ENCODE data around the gene USP26.
"Not testable (repeated sequence)": the region's sequence is repeated elsewhere in the genome, so short reads cannot be mapped to it uniquely, and the experiment has no call there.

Gene USP26

GRCh38 chrX:133085785-133086184 is 11.1 kb downstream of the USP26 start:
- H3F3A ChIP-seq (ENCODE audit: insufficient read depth, low read length) = no peaks in the 10 kb centered on the region
- H4K20me1 ChIP-seq (ENCODE audit: insufficient read depth, low read length) = no peaks in the 10 kb centered on the region
- no peak overlapping the region for H3K4me2 ChIP-seq (ENCODE audit: low read length)
- no peaks in the 10 kb centered on the region for H3K9me2 ChIP-seq (ENCODE audit: low read depth, low read length)
- H3K4me1 ChIP-seq (ENCODE audit: insufficient read depth, low read length, severe bottlenecking) = no peaks in the 10 kb centered on the region
- no peaks in the 10 kb centered on the region for H3K9me3 ChIP-seq (ENCODE audit: low read length)
- H3K9ac ChIP-seq (ENCODE audit: low read length) = no peak overlapping the region
- H3K79me2 ChIP-seq (ENCODE audit: insufficient read depth, low read length) = no peaks in the 10 kb centered on the region
- no peak overlapping the region for H3K27ac ChIP-seq (ENCODE audit: low read depth, low read length, poor library complexity, severe bottlenecking)
- TF ChIP-seq EZH2 (IDR thresholded peaks at IDR 0.05; ENCODE audit: borderline replicate concordance, low read length) (no peak), CTCF (IDR thresholded peaks at IDR 0.05; ENCODE audit: low read length) (no peak)
- no peaks in the 10 kb centered on the region for H3K36me3 ChIP-seq (ENCODE audit: insufficient read depth, low read length)
- no peaks in the 10 kb centered on the region for H3K27me3 ChIP-seq (ENCODE audit: insufficient read depth, low read length)
- H2AFZ ChIP-seq (ENCODE audit: low read length) = no peak overlapping the region
- H3K4me3 ChIP-seq (ENCODE audit: low read depth, low read length, poor library complexity, severe bottlenecking) = no peak overlapping the region

- not testable (repeated sequence) for H3K79me2 ChIP-seq (ENCODE audit: insufficient read depth, low read length); H3K4me2 ChIP-seq (ENCODE audit: low read length); H3K9ac ChIP-seq (ENCODE audit: low read length); H3K9me3 ChIP-seq (ENCODE audit: low read length); H3K27ac ChIP-seq (ENCODE audit: low read depth, low read length, poor library complexity, severe bottlenecking); H3K4me1 ChIP-seq (ENCODE audit: insufficient read depth, low read length, severe bottlenecking); H2AFZ ChIP-seq (ENCODE audit: low read length); H3K36me3 ChIP-seq (ENCODE audit: insufficient read depth, low read length); H3K4me3 ChIP-seq (ENCODE audit: low read depth, low read length, poor library complexity, severe bottlenecking); H3K27me3 ChIP-seq (ENCODE audit: insufficient read depth, low read length); H4K20me1 ChIP-seq (ENCODE audit: insufficient read depth, low read length); H3K9me2 ChIP-seq (ENCODE audit: low read depth, low read length); H3F3A ChIP-seq (ENCODE audit: insufficient read depth, low read length)
These were observed 11.9 kb downstream of the USP26 start for GRCh38 chrX:133085056-133085455.

- Histone ChIP-seq H3K9me2 (ENCODE audit: low read depth, low read length) (no peaks in the 10 kb centered on the region), H3K27me3 (ENCODE audit: insufficient read depth, low read length) (no peaks in the 10 kb centered on the region), H3K9ac (ENCODE audit: low read length) (no peak overlapping the region), H2AFZ (ENCODE audit: low read length) (no peak overlapping the region), H3K36me3 (ENCODE audit: insufficient read depth, low read length) (no peaks in the 10 kb centered on the region), H3K27ac (ENCODE audit: low read depth, low read length, poor library complexity, severe bottlenecking) (no peak overlapping the region), H3K79me2 (ENCODE audit: insufficient read depth, low read length) (no peaks in the 10 kb centered on the region), H3K4me1 (ENCODE audit: insufficient read depth, low read length, severe bottlenecking) (no peaks in the 10 kb centered on the region), H3F3A (ENCODE audit: insufficient read depth, low read length) (no peaks in the 10 kb centered on the region), H3K9me3 (ENCODE audit: low read length) (no peaks in the 10 kb centered on the region), H3K4me3 (ENCODE audit: low read depth, low read length, poor library complexity, severe bottlenecking) (no peak overlapping the region), H4K20me1 (ENCODE audit: insufficient read depth, low read length) (no peaks in the 10 kb centered on the region), H3K4me2 (ENCODE audit: low read length) (no peak overlapping the region)
- TF ChIP-seq CTCF (IDR thresholded peaks at IDR 0.05; ENCODE audit: low read length) (no peak), EZH2 (IDR thresholded peaks at IDR 0.05; ENCODE audit: borderline replicate concordance, low read length) (no peak)
These were observed 13.0 kb downstream of the USP26 start for GRCh38 chrX:133083899-133084298.

- no peak overlapping the region for H3K4me2 ChIP-seq (ENCODE audit: low read length)
- no peaks in the 10 kb centered on the region for H3K4me1 ChIP-seq (ENCODE audit: insufficient read depth, low read length, severe bottlenecking)
- no peak overlapping the region for H2AFZ ChIP-seq (ENCODE audit: low read length)
- H3K9ac ChIP-seq (ENCODE audit: low read length) = no peak overlapping the region
- no peak overlapping the region for H3K4me3 ChIP-seq (ENCODE audit: low read depth, low read length, poor library complexity, severe bottlenecking)
- no peaks in the 10 kb centered on the region for H3F3A ChIP-seq (ENCODE audit: insufficient read depth, low read length)
- H3K79me2 ChIP-seq (ENCODE audit: insufficient read depth, low read length) = no peaks in the 10 kb centered on the region
- H4K20me1 ChIP-seq (ENCODE audit: insufficient read depth, low read length) = no peaks in the 10 kb centered on the region
- no peaks in the 10 kb centered on the region for H3K27me3 ChIP-seq (ENCODE audit: insufficient read depth, low read length)
- no peak for TF ChIP-seq CTCF (IDR thresholded peaks at IDR 0.05; ENCODE audit: low read length)
- no peak for TF ChIP-seq EZH2 (IDR thresholded peaks at IDR 0.05; ENCODE audit: borderline replicate concordance, low read length)
- no peak overlapping the region for H3K27ac ChIP-seq (ENCODE audit: low read depth, low read length, poor library complexity, severe bottlenecking)
- H3K36me3 ChIP-seq (ENCODE audit: insufficient read depth, low read length) = no peaks in the 10 kb centered on the region
- no peaks in the 10 kb centered on the region for H3K9me2 ChIP-seq (ENCODE audit: low read depth, low read length)
- no peaks in the 10 kb centered on the region for H3K9me3 ChIP-seq (ENCODE audit: low read length)
These were observed 14.9 kb downstream of the USP26 start for GRCh38 chrX:133081990-133082389.

- H3K9me2 ChIP-seq (ENCODE audit: low read depth, low read length); H3K27me3 ChIP-seq (ENCODE audit: insufficient read depth, low read length); H3K79me2 ChIP-seq (ENCODE audit: insufficient read depth, low read length); H3K4me1 ChIP-seq (ENCODE audit: insufficient read depth, low read length, severe bottlenecking); H3K9ac ChIP-seq (ENCODE audit: low read length); H3K9me3 ChIP-seq (ENCODE audit: low read length); H3K4me2 ChIP-seq (ENCODE audit: low read length); H3K4me3 ChIP-seq (ENCODE audit: low read depth, low read length, poor library complexity, severe bottlenecking); H3F3A ChIP-seq (ENCODE audit: insufficient read depth, low read length); H2AFZ ChIP-seq (ENCODE audit: low read length); H3K36me3 ChIP-seq (ENCODE audit: insufficient read depth, low read length); H3K27ac ChIP-seq (ENCODE audit: low read depth, low read length, poor library complexity, severe bottlenecking); H4K20me1 ChIP-seq (ENCODE audit: insufficient read depth, low read length): not testable (repeated sequence)
These were observed 19.1 kb downstream of the USP26 start for GRCh38 chrX:133077856-133078255.

Data from OCI-LY1 (cell line).